HEK293T (cell line): ENCODE measurements around the gene IMPACT.

Source experiments
- BHLHE40 ChIP-seq: fragments of 450-650 bp; IDR thresholded peaks from 2 replicates; pipeline ENCODE4 v1.6.1; 2016; ENCODE audit warnings: mild to moderate bottlenecking, moderate library complexity, borderline replicate concordance
- CTBP1 ChIP-seq: fragments of 450-650 bp; IDR thresholded peaks from 2 replicates; pipeline ENCODE4 v1.6.1; 2016; ENCODE audit warnings: borderline replicate concordance
- FOXM1 ChIP-seq: fragments of 450-650 bp; IDR thresholded peaks from 2 replicates; pipeline ENCODE4 v1.6.1; 2017; ENCODE audit warnings: mild to moderate bottlenecking, borderline replicate concordance
- L3MBTL2 ChIP-seq: fragments of 450-650 bp; conservative IDR thresholded peaks from 2 replicates; pipeline ENCODE4 v1.6.1; 2016; ENCODE audit warnings: mild to moderate bottlenecking
- PKNOX1 ChIP-seq: fragments of 450-650 bp; IDR thresholded peaks from 2 replicates; pipeline ENCODE4 v1.6.1; 2016
- SP1 ChIP-seq: fragments of 450-650 bp; IDR thresholded peaks from 2 replicates; pipeline ENCODE4 v1.6.1; 2017
- SUZ12 ChIP-seq: fragments of 450-650 bp; IDR thresholded peaks from 2 replicates; pipeline ENCODE4 v1.6.1; 2016; ENCODE audit warnings: mild to moderate bottlenecking

- TF ChIP-seq SUZ12 (no peak), CTBP1 (no peak), BHLHE40 (no peak), FOXM1 (no peak), SP1 (no peak), L3MBTL2 (no peak), PKNOX1 (no peak)
Measured at GRCh38 chr18:24499814-24500213, 73.3 kb downstream of the IMPACT start.
